H7 (cell line): ENCODE data around the gene GSTA3. TPM values are rescaled to one million over a fixed set of nuclear protein-coding genes. Genes with fewer than 3 reads are reported as not detected.
"Not testable (repeated sequence)": the region's sequence is repeated elsewhere in the genome, so short reads cannot be mapped to it uniquely, and the experiment has no call there.

Experiments used
- DNase-seq: peaks from one replicate; pipeline ENCODE4 v3.0.0; 2012
- H3K27me3 ChIP-seq: 2 replicates; pipeline ENCODE4 v1.6.0; 2011; ENCODE audit warnings: mild to moderate bottlenecking, low read length; ENCODE audit not compliant: control insufficient read depth, insufficient read depth
- H3K36me3 ChIP-seq: replicated peaks from 2 replicates; pipeline ENCODE4 v1.5.1; 2011; ENCODE audit warnings: low read length; ENCODE audit not compliant: control insufficient read depth, insufficient read depth
- H3K4me3 ChIP-seq: 2 replicates; pipeline ENCODE4 v1.5.1; 2011; ENCODE audit warnings: low read depth, mild to moderate bottlenecking, control low read depth, low read length, moderate library complexity; ENCODE audit not compliant: insufficient read depth
- total RNA-seq: library from RNA; depleted of rRNA; stranded (reverse); fragments of >200 nt; shearing (Covaris generic); gene quantifications from 2 replicates; pipeline ENCODE4 v1.2.3, GENCODE V29; 2014

The GSTA3 gene
- total RNA-seq, 1 experiment from 2014 or later, result not detected

GRCh38 chr6:52923689-52924088 is 14.2 kb upstream of the GSTA3 start:
- DNase-seq, H3K4me3 ChIP-seq, H3K27me3 ChIP-seq, H3K36me3 ChIP-seq: not testable (repeated sequence)

- no peak overlapping the region for H3K4me3 ChIP-seq
- H3K27me3 ChIP-seq, result no peaks in the 10 kb centered on the region
- no peak for DNase-seq
- H3K36me3 ChIP-seq, result no peaks in the 10 kb centered on the region
Measured at GRCh38 chr6:52922161-52922560, 12.7 kb upstream of the GSTA3 start.

GRCh38 chr6:52921743-52922142 is 12.2 kb upstream of the GSTA3 start:
- Histone ChIP-seq H3K27me3 (no peaks in the 10 kb centered on the region), H3K4me3 (no peak overlapping the region), H3K36me3 (no peaks in the 10 kb centered on the region)
- no peak for DNase-seq

- H3K36me3 ChIP-seq, H3K27me3 ChIP-seq, DNase-seq, H3K4me3 ChIP-seq: not testable (repeated sequence)
Measured at GRCh38 chr6:52919511-52919910, 10.0 kb upstream of the GSTA3 start.

- H3K4me3 ChIP-seq, H3K36me3 ChIP-seq, DNase-seq: not testable (repeated sequence)
Measured at GRCh38 chr6:52918771-52919170, 9.3 kb upstream of the GSTA3 start.

GRCh38 chr6:52918027-52918686 is 8.7 kb upstream of the GSTA3 start:
- not testable (repeated sequence) for DNase-seq, H3K27me3 ChIP-seq, H3K4me3 ChIP-seq, H3K36me3 ChIP-seq

More at GRCh38 chr6:52918771-52919170, 9.3 kb upstream of the GSTA3 start:
- not testable (repeated sequence) for H3K27me3 ChIP-seq

- no peak for DNase-seq
Measured at GRCh38 chr6:52914516-52914915, 5.0 kb upstream of the GSTA3 start.

GRCh38 chr6:52910091-52910490 is 593 bp upstream of the GSTA3 start:
- DNase-seq, result no peak
- H3K36me3 ChIP-seq, result no peaks in the 10 kb centered on the region
- no peaks in the 10 kb centered on the region for H3K27me3 ChIP-seq
- H3K4me3 ChIP-seq, result no peak overlapping the region

More at GRCh38 chr6:52914516-52914915, 5.0 kb upstream of the GSTA3 start:
- no peak overlapping the region for H3K4me3 ChIP-seq
- no peaks in the 10 kb centered on the region for H3K36me3 ChIP-seq
- H3K27me3 ChIP-seq, result no peaks in the 10 kb centered on the region

- H3K27me3 ChIP-seq, result no peaks in the 10 kb centered on the region
- no peak for DNase-seq
- H3K36me3 ChIP-seq, result no peaks in the 10 kb centered on the region
- H3K4me3 ChIP-seq, result no peak overlapping the region
Measured at GRCh38 chr6:52909131-52909530, 367 bp downstream of the GSTA3 start.

GRCh38 chr6:52908526-52908925 is 972 bp downstream of the GSTA3 start:
- Histone ChIP-seq H3K4me3 (no peak overlapping the region), H3K36me3 (no peaks in the 10 kb centered on the region), H3K27me3 (no peaks in the 10 kb centered on the region)
- DNase-seq, result no peak

GRCh38 chr6:52904562-52905279 is 4.8 kb downstream of the GSTA3 start:
- DNase-seq, result peak; percentile 17
- no peak overlapping the region for H3K4me3 ChIP-seq
- H3K27me3 ChIP-seq, result no peaks in the 10 kb centered on the region
- H3K36me3 ChIP-seq, result no peaks in the 10 kb centered on the region

- Histone ChIP-seq H3K36me3 (no peaks in the 10 kb centered on the region), H3K27me3 (no peaks in the 10 kb centered on the region), H3K4me3 (no peak overlapping the region)
- no peak for DNase-seq
Measured at GRCh38 chr6:52900536-52900935, 9.0 kb downstream of the GSTA3 start.

- H3K4me3 ChIP-seq, H3K36me3 ChIP-seq, H3K27me3 ChIP-seq, DNase-seq: not testable (repeated sequence)
Measured at GRCh38 chr6:52895790-52896189, 13.7 kb downstream of the GSTA3 start.

GRCh38 chr6:52894285-52894684 is 15.2 kb downstream of the GSTA3 start:
- DNase-seq, result no peak
- no peak overlapping the region for H3K4me3 ChIP-seq
- no peaks in the 10 kb centered on the region for H3K27me3 ChIP-seq
- H3K36me3 ChIP-seq, result no peaks in the 10 kb centered on the region

GRCh38 chr6:52893803-52894202 is 15.7 kb downstream of the GSTA3 start:
- no peaks in the 10 kb centered on the region for H3K36me3 ChIP-seq
- no peaks in the 10 kb centered on the region for H3K27me3 ChIP-seq
- no peak overlapping the region for H3K4me3 ChIP-seq
- no peak for DNase-seq
